GM12801 (cell line): ENCODE measurements around the gene RMND1.

Experiments used
- CTCF ChIP-seq: IDR thresholded peaks from one replicate; pipeline ENCODE4 v1.5.1; 2011; ENCODE audit warnings: control low read depth; ENCODE audit not compliant: insufficient read length; ENCODE audit errors: extremely low read depth

RMND1 gene

GRCh38 chr6:151392427-151392826, 59.5 kb downstream of the RMND1 start:
- no peak for TF ChIP-seq CTCF

- TF ChIP-seq CTCF, result no peak
Measured at GRCh38 chr6:151391471-151392413, 60.2 kb downstream of the RMND1 start, which contains the start of gene ZBTB2. Gene ZBTB2, minus strand, starts transcription at chr6:151391559. Its CDS starts 17,922 bp downstream, at chr6:151373637.

DNA sequence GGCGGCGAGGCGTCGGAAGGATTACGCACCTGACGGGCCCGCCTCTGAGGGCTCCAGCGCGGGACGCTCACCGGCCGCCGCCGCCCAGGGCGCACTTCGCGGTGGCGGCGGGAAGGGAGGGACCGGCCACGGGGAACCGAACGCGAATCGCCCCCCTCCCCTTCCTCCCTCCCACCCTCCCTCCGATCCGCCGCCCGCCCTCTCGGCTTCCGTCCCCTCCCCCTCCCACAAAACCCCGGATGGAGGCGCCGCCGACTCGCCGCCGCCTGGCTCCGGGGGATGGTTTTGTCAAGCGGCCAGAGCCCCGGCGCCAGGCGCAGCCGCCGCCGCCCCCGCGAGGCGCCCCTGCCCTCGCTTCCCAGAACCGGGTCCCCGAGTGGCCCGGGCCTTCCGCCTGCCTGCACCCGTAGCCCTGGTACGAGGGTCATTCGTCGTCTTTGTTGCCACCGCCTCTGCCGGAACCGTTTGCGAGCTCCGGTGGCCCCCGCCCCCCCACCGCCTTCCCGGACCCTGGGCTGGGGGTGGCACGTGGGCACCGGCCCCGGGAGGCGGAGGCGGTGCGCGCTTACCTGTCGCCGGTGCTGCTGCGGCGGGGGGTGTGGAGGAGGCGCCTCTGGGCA, 61.0 kb downstream of the RMND1 start:
- no peak for TF ChIP-seq CTCF

DNA sequence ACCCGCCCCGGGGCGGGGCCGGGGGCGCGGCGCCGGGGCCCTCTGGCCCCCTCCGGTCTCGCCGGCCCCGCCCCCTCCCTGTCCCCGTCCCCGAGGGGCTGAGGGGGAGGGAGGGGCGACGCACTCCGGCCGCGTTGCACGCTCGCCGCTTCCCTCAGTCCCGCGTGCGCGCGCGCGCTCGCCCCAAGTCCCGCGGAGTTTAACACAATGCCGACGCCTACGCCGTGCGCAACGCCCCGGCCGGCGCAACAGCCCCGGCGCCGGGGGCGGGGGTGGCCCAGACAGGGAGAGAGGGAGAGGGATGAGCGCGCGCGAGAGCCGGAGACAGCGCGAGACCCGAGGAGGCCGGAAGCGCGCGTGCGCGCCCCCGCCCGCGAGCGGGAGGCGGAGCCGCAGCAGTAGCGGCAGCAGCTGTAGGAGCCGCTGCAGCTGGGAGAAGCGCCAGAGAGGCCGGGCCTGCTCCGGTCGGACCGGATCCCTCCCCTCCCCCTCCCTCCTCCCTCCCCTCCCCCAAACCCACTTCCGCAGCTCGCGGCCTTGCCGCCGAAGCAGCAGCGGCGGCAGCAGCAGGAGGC, 61.6 kb downstream of the RMND1 start:
- TF ChIP-seq CTCF, result no peak

GRCh38 chr6:151389618-151390275, 62.2 kb downstream of the RMND1 start:
- no peak for TF ChIP-seq CTCF

GRCh38 chr6:151388997-151389617, 62.8 kb downstream of the RMND1 start:
- no peak for TF ChIP-seq CTCF
